Measurements from ENCODE around the gene KCNJ14.

Gene KCNJ14

DNA sequence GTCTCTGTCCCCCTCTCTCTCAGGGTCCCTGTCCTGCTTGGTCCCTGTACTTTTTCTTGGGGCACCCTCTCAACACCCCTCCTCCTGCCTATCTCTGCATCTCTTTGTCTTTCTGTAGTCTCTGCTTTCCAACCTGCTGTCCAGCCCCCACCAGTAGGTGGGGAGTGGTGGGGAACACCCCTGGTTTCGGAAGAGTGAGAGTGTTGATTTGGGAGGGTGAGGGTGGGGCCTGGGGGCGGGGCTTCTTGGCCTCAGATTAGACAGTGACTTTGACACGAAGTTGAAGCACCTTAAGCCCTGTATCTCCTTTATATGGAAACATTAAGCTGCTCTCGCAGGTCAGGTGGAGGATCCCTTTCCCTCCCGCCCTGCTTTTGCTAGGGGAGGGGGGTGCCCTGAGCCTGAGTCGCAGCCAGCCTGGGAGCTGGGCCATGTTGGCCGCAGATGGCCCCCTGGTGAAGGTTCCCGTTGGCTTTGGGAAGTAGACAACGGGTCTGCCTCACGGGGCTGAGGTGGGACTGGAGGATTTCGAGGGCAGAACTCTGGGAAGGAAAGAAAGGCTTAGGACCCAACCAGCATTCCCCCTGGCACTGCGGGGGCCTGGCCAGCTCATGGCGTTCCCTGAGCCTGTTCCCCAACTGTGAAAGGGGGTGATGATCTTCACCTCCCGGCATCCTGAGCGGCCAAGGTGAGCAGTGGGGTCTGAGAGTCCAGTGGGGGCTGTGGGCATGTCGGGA lies at the start of gene KCNJ14:
Gene KCNJ14 (plus strand): TSS at position 404 of the 737 bp plus-strand sequence. CDS start 6,151 bp downstream, outside the sequence.
- no peak for DNase-seq (ENCODE audit: low read depth)

DNA sequence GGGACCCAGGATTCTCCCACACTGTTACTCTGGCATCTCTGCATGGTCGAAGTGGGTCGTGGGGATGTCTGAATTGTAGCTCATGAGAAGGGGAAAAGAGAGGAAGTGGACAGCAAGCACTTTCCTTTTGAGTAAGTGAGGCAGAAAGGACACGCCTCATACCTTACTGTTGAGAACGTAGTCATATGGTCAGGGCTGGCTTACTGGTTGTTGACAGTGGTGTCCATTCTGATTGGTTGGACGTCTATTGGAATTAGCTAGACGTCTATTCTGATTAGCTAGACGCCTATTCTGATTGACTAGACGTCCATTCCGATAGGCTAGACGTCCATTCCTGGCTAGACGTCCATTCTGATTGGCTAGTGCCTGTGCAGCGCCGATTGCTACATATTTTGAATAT lies 49.5 kb upstream of the KCNJ14 start:
- no peak for DNase-seq (ENCODE audit: low read depth)

DNA sequence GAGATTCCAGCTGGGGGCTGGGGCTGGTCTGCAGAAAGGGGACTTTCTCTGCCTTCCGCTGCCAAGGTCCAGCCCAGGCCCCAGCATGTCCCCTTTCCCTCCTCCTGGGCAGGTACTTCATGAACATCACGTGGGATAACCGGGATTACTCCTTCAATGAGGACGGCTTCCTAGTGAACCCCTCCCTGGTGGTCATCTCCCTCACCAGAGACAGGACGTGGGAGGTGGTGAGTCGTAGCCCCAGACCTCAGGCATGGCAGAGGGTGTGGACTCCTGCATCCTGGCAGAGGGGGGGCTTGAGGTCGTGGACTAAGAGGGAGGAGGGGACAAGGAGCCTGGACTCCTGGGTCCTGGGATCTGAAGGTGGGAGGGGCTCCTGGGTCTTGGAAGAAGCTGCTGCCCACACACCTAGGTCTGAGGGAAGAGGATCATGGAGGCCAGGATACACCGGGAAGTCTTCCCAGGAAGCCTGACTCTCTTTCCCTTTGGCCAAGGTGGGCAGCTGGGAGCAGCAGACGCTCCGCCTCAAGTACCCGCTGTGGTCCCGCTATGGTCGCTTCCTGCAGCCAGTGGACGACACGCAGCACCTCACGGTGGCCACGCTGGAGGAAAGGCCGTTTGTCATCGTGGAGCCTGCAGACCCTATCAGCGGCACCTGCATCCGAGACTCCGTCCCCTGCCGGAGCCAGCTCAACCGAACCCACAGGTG lies 41.3 kb upstream of the KCNJ14 start:
- no peak for DNase-seq (ENCODE audit: low read depth)

DNA sequence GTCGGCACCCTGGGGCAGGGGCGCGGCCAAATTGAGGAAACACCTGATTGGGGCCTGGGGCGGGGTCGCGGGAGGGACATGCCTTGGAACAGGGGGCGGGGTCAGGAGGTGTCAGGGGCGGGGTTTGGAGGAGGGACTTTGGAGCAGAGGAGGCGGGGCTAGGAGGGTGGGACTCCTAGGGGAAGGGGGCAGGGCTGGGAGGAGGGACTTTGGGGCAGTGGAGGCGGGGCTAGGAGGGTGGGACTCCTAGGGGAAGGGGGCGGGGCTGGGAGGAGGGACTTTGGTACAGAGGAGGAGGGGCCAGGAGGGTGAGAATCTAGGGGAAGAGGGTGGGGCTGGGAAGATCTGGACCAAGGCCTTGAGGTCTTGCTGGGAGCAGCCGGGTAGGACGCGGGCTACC lies 40.0 kb upstream of the KCNJ14 start:
- DNase-seq (ENCODE audit: low read depth): peak; percentile 37

DNA sequence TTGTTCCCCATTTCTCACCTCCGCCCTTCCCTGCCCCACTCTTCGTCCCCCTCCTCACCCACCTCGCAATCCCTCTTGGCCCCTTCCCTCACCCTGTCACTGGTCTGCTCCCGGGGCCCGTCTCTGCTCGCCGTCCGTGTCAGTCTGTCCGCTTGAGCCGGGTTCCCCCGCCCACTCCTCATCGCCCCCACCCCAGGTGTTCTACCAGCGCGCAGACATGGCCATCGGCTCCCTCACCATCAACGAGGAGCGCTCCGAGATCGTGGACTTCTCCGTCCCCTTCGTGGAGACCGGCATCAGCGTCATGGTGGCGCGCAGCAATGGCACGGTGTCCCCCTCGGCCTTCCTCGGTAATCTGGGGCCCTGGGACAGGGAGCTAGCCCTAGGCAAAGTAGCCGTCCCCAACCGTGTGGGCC lies 39.6 kb upstream of the KCNJ14 start:
- DNase-seq (ENCODE audit: low read depth): no peak

DNA sequence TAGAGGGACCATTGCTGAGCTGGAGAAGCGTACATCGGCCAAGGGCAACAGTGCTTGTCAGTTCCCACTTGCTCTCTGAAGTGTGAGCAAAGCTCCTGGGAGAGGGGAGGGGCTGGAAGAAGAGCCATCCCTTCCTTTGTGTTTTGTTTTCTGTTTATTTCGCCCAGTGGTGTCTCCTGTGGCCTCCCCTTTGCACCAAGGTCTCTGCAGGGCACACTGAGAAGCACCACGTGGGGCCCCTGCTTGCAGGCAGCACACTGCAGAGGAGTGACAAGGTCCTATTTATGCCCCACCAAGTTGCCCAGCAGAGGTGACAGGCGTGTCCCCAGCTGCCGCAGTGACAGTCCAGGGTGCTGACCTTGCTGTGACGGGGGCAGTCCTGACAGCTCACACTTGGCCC lies 38.0 kb upstream of the KCNJ14 start:
- no peak for DNase-seq (ENCODE audit: low read depth)

DNA sequence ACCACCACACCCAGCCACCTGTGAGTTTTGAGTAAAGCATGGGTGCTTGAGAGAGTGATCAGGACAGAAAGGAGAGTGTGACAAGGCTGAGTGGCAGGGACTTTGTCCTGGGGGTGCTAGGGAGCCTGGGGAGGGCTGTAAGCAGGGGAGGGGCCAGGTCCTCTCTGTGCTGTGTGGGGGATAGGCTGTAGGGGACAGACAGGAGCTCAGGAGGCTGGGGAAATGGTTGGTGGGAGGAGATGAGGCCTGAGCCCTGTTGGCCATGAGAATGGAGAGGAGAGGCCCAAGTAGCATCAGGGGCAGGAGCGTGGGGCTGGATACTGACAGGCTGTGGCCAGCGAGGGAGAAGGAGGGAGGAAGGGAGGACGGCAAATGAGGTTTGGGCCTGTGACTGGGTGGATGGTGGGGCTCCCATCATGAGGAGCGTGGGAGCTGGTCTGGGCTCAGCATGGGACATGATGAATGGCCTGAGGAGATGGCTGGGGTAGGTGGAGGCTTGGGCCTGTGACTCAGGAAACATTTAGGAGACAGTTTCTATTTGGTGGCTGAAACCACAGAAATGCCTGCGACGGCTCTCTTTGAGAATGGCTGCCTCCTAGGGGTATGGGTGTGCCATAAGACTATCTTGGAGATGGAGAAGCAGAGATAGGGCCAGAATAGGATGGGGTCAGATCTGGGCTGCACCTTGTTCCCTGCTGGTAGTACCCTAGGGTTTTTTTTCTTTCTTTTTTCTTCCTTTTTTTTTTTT lies 36.9 kb upstream of the KCNJ14 start:
- DNase-seq (ENCODE audit: low read depth): no peak

DNA sequence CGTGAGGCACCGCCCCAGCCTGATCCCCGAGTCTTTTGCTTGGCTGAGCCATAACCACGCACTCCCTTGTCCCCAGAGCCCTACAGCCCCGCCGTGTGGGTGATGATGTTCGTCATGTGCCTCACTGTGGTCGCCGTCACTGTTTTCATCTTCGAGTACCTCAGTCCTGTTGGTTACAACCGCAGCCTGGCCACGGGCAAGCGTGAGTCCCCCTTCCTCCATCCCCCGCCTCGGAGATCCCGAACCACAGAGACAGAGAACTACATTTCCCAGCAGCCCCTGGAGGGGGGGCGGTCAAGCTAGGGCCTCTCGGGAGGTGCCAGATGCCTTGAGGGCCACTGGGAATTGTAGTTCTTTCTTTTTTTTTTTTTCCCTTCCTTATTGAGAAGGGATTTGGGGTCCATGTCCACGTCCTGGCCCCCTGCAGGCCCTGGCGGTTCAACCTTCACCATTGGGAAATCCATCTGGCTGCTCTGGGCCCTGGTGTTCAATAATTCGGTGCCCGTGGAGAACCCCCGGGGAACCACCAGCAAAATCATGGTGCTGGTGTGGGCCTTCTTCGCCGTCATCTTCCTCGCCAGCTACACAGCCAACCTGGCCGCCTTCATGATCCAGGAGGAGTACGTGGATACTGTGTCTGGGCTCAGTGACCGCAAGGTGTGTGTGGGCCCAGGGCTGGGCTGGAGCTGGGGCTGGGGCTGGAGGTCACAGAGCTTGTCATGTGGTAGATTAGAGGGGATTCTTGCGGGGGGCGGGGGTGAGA lies 36.0 kb upstream of the KCNJ14 start:
- DNase-seq (ENCODE audit: low read depth): peak; percentile 20

DNA sequence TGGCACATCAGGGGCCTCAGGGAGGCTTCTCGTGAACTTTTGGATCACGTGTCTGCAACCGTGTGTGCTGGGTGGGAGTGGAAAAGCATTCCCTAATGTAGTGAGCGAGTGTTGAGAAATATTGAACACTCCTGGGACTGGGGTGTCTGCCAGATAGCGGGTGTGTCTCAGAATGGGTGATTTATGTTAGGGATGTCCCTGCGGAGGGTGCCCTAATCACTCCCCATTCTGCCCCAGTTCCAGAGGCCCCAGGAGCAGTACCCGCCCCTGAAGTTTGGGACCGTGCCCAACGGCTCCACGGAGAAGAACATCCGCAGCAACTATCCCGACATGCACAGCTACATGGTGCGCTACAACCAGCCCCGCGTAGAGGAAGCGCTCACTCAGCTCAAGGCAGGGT lies 33.8 kb upstream of the KCNJ14 start:
- DNase-seq (ENCODE audit: low read depth): no peak

DNA sequence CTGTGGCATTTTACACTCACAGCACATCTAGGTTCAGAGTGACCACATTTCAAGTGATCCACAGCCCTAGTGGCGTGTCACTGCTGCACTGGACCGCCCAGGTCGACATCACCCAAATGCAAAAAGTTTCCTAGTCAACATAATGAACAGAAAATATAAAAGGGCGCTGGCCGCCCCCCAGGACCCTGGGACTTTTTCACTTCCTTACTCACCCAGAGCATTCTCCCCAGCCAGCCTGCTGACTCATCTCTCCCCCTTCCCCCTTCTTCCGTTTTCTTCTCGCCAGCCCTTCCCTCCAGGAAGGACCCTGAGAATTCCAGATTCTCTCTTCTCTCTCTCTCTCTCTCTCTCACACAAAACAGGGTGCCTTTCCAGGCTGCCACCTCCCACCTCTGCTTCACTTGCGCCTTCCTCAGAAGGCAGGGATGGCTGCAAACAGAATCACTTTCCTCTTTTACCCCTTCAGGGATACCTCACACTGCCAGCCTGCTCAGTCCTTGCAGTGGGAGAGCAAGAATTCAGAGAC lies 30.6 kb upstream of the KCNJ14 start:
- no peak for DNase-seq (ENCODE audit: low read depth)

DNA sequence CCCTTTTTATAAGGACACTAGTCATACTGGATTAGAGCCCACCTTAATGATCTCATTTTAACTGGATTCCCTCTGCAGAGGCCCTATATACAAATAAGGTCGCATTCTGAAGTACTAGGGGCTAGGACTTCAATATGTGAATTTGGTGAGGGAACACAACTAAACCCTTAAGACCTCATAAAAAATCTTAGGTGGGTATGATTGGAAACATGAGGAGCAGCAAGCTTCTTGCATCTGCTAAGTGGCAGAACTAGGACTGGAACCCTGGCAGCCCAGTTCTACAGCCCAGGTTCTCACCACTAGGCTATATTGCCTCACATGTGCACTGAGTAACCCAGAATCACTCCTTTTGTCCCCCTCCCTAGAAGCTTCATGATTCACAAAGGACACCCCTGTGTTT lies 26.7 kb upstream of the KCNJ14 start:
- DNase-seq (ENCODE audit: low read depth): no peak

DNA sequence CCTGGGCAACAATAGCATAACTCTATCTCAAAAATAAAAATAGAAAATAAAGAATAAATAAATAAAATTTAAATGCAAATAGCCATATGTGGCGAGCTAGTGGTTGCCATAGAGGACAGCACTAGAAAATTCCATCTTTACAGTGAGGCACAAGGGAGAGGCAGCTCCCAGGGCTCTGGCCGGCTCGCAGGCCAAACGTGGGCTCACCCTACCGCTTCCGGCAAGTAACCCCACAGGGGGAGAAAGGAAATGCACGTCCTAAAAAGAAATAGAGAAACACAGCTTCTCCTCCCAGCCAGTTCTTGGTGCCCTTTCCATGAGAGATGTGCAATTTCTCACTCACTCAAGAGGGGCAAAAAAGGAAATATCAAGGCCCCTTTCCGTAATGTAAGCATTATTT lies 22.0 kb upstream of the KCNJ14 start:
- DNase-seq (ENCODE audit: low read depth): no peak

DNA sequence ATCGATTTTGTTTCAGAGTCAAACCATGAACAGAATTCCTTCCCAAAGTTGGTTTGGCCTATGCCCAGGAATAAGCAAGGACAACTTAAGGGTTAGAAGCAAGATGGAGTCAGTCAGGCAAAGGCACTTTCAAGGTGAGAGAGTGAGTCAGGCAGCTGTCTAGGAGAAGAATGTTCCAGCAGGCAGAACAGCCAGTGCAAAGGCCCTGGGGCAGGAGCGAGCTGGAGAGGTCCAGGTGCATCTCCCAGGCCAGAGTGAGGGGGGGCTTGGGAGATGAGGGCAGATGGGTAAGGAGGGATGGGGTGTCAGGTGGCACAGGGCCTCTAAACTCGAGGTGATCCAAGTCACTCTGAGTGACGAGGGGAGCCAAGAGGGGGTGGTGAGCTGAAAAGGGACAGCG lies 18.8 kb upstream of the KCNJ14 start:
- DNase-seq (ENCODE audit: low read depth): no peak

DNA sequence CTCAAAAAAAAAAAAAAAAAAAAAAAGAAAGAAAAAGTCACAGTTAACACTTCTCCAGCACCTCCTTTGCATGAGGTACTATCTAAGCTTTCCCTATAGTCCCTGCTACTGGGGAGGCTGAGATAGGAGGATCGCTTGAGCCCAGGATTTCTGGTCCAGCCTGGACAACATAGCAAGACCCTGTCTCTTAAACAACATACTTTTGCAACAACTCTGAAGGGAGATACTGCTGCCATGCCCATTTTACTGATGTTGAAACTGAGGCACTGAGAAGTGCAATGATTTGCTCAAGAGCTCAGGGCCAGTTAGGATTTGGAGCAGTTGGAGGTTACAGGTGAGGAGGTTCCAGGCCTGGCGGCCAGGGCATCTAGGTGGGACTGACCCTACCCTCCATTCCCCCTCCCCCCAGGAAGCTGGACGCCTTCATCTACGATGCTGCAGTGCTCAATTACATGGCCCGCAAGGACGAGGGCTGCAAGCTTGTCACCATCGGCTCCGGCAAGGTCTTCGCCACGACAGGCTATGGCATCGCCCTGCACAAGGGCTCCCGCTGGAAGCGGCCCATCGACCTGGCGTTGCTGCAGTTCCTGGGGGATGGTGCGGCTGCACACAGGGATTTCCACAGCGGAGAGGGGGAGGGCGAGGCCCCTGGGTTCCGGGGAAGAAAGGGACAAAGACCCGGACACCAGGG lies 13.9 kb upstream of the KCNJ14 start:
- DNase-seq (ENCODE audit: low read depth): no peak

DNA sequence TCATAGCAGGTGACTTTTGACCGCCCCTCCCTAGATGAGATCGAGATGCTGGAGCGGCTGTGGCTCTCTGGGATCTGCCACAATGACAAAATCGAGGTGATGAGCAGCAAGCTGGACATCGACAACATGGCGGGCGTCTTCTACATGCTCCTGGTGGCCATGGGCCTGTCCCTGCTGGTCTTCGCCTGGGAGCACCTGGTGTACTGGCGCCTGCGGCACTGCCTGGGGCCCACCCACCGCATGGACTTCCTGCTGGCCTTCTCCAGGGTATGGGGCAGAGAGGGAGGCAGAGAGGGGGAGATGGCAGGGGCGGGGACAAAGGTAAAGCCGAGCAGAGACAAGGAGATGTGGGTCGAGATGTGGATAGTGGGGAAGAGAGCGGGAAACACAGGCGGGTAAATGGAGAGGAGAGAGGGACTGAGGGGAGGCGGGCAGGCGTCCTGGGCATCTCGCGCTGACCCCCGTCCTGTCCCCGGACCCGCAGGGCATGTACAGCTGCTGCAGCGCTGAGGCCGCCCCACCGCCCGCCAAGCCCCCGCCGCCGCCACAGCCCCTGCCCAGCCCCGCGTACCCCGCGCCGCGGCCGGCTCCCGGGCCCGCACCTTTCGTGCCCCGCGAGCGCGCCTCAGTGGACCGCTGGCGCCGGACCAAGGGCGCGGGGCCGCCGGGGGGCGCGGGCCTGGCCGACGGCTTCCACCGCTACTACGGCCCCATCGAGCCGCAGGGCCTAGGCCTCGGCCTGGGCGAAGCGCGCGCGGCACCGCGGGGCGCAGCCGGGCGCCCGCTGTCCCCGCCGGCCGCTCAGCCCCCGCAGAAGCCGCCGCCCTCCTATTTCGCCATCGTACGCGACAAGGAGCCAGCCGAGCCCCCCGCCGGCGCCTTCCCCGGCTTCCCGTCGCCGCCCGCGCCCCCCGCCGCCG lies 13.0 kb upstream of the KCNJ14 start:
- DNase-seq (ENCODE audit: low read depth): no peak

DNA sequence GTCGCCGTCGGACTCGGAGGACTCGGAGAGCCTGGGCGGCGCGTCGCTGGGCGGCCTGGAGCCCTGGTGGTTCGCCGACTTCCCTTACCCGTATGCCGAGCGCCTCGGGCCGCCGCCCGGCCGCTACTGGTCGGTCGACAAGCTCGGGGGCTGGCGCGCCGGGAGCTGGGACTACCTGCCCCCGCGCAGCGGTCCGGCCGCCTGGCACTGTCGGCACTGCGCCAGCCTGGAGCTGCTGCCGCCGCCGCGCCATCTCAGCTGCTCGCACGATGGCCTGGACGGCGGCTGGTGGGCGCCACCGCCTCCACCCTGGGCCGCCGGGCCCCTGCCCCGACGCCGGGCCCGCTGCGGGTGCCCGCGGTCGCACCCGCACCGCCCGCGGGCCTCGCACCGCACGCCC lies 12.1 kb upstream of the KCNJ14 start:
- no peak for DNase-seq (ENCODE audit: low read depth)

DNA sequence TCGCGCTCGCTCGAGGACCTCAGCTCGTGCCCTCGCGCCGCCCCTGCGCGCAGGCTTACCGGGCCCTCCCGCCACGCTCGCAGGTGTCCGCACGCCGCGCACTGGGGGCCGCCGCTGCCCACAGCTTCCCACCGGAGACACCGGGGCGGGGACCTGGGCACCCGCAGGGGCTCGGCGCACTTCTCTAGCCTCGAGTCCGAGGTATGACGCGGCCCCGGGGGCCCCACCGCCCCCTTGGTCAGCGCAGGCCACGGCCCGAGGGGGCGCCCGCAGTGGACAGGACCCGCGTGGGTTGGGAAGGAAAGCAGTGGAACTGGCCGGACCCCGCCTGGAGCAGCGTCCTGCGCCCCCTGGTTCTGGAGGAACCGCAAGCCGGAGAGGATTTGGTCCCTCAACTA lies 11.6 kb upstream of the KCNJ14 start:
- no peak for DNase-seq (ENCODE audit: low read depth)

DNA sequence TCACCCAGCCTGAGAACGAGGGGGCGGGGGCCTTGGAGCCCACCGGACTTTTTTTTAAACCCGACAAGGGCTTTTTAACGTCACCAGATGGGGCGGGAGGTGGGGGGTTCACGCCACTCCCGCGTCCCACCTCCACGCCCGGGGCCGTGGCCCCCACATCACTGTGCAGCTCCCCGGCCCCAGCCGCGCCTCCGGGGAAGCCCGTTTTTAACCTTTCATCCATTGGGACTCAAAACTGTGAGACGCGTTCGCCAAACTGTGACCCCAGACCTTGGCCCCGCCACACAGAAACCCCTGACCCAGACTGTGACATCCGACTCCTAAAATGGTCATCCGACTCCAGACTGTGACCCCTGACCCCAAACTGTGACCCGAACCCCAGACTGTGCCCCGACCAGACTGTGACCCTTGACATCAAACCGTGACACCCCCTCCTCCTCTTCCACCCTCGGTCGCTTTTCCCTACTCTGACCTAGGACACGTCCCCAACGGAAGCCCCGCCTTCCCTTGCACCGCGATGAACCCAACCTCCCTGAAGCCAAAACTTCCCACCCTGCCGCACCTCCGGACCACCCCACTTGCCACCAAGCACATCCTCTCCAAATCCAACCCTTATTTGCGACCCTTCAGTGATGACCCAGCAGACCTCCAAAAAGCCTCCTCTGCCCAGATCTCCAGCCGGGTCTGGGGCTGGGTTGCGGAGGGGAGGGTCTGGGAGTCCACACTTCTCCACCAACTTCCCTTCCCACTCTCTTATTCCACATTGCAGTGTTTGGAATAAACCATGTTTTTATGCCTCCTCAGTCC lies 11.0 kb upstream of the KCNJ14 start:
- no peak for DNase-seq (ENCODE audit: low read depth)

DNA sequence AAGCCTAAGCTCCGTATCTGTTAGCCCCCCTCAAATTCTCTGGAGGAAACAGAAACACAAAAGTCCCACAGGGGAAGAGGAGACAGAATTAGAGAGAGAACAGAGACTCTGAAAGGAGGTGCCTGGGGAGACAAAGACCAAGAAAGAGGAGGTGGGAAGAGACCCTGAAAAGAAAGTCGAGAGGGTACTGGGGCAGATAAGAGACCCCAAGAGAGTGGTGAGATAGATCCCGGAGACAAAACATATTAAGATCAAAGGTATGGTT lies 10.5 kb upstream of the KCNJ14 start:
- DNase-seq (ENCODE audit: low read depth): no peak

DNA sequence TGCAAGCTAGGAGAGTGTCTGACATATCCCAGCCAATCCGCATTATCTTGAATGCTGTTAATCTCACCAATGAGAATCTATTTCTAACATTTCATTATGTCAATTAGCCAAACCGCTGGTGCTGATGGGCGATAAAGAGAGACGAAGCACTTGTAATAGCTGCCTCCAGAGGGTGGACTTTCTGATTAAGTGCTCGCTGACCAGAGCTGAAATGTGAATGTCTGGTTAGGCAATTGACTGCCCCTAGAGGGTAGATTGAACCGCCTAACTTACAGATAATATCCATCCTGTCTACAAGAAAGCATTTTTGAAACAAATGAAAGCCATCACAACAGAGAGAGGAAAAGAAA lies 10.1 kb upstream of the KCNJ14 start:
- peak; percentile 84 for DNase-seq (ENCODE audit: low read depth)
